Lung (tissue), 12 donors: Measurements from ENCODE around the gene RNF144A. TPM values are rescaled to one million over a fixed set of nuclear protein-coding genes. Genes with fewer than 3 reads are reported as not detected.

ENCODE experiments used
- ATAC-seq: fragments of 200-7000 bp; cut with Tn5 transposase; one replicate; pipeline ENCODE4 v1.9.1; 2020; ENCODE audit warnings: moderate number of reproducible peaks; ENCODE audit not compliant: insufficient read depth, low FRiP score
- DNase-seq, 3 donors: peaks; one replicate each; pipeline ENCODE4 v3.0.0-alpha.2; 2013 to 2017
- H3K27ac ChIP-seq, 2 donors: one replicate each; pipeline ENCODE4 v1.5.1; 2013; ENCODE audit warnings: mild to moderate bottlenecking in 2 of 2, moderate library complexity in 2 of 2, control low read depth in 1 of 2, inconsistent platforms in 1 of 2, low read depth in 1 of 2, low read length in 1 of 2
- H3K27me3 ChIP-seq, 3 donors: one replicate each; pipeline ENCODE4 v1.5.1; 2013; ENCODE audit warnings: low read length in 2 of 3; ENCODE audit not compliant: control insufficient read depth in 3 of 3, insufficient read depth in 3 of 3
- H3K36me3 ChIP-seq, 4 donors: one replicate each; pipeline ENCODE4 v1.5.1; 2013; ENCODE audit warnings: low read length in 4 of 4, mild to moderate bottlenecking in 1 of 4, moderate library complexity in 1 of 4; ENCODE audit not compliant: control insufficient read depth in 4 of 4, insufficient read depth in 4 of 4
- H3K4me1 ChIP-seq, 5 donors: one replicate each; pipeline ENCODE4 v1.5.1; 2013; ENCODE audit warnings: low read length in 5 of 5, mild to moderate bottlenecking in 2 of 5, moderate library complexity in 1 of 5; ENCODE audit not compliant: control insufficient read depth in 5 of 5, insufficient read depth in 5 of 5
- H3K4me3 ChIP-seq: one replicate; pipeline ENCODE4 v1.5.1; 2013; ENCODE audit warnings: mild to moderate bottlenecking, control low read depth, moderate library complexity
- H3K9ac ChIP-seq, 2 donors: one replicate each; pipeline ENCODE4 v1.5.1; 2013; ENCODE audit warnings: low read length in 2 of 2, control low read depth in 1 of 2; ENCODE audit not compliant: insufficient read depth in 1 of 2
- H3K9me3 ChIP-seq, 4 donors: one replicate each; pipeline ENCODE4 v1.5.1; 2013; ENCODE audit warnings: low read length in 3 of 4, mild to moderate bottlenecking in 1 of 4, moderate library complexity in 1 of 4; ENCODE audit not compliant: control insufficient read depth in 4 of 4, insufficient read depth in 3 of 4
- CTCF ChIP-seq: IDR thresholded peaks from 2 replicates; pipeline ENCODE4 v1.5.1; 2012; ENCODE audit warnings: mild to moderate bottlenecking; ENCODE audit errors: control extremely low read depth, extremely low read depth
- WGBS, 2 donors: extraction: QIAGEN DNeasy Blood & Tissue Kit; methylation state at CpG; one replicate each; pipeline ENCODE4 v1.1.7; 2013; 5-methylcytosine and 5-hydroxymethylcytosine counted together
- polyA plus RNA-seq, 2 donors: library from polyadenylated mRNA; stranded (reverse); fragments of 200-250 nt; gene quantifications; one replicate each; pipeline ENCODE4 v1.2.1, GENCODE V29; 2013
- total RNA-seq, 2 donors: library from RNA; depleted of rRNA in 1 of 2; stranded (reverse); fragments of >200 nt in 1 of 2; gene quantifications; one replicate each; pipeline ENCODE4 v1.2.1, GENCODE V29; 2014 to 2021
- donor health status: control.
- donor health status: control.
- donor health status: Bipolar disorder and iron deficiency.
- donor health status: healthy.
- donor health status: DM: yes; HTN: yes; CAD: no.

Gene RNF144A
- total and polyA plus RNA-seq, 4 donors = 2.7 to 25.3 (median 5.8) TPM

- ATAC-seq (no peak), DNase-seq (no peak)
- H3K4me3 ChIP-seq = no peak overlapping the region
- no peak for TF ChIP-seq CTCF
- no peaks in the 10 kb centered on the region for H3K27me3 ChIP-seq
- peaks cover 0 to 39% (median 15%) of the 10 kb centered on the region in 5 donors for H3K4me1 ChIP-seq
- no peak overlapping the region for H3K9ac ChIP-seq
- H3K36me3 ChIP-seq = peaks cover 0 to 20% (median 13%) of the 10 kb centered on the region in 4 donors
- H3K27ac ChIP-seq = peak overlapping the region in 1 of 2 donors; percentile 50
- H3K9me3 ChIP-seq = no peaks in the 10 kb centered on the region
- 84 to 88% methylated on average over 13 of the region's 13 CpGs for WGBS, 2 donors
These were observed 112.3 kb downstream of the RNF144A start for GRCh38 chr2:7029291-7030059.

- no peak for TF ChIP-seq CTCF
- 92 to 93% methylated on average over 11 of the region's 11 CpGs for WGBS, 2 donors
- ATAC-seq = no peak
- no peaks in the 10 kb centered on the region for H3K27me3 ChIP-seq
- H3K9me3 ChIP-seq = no peaks in the 10 kb centered on the region
- H3K27ac ChIP-seq = no peak overlapping the region
- H3K4me3 ChIP-seq = no peak overlapping the region
- H3K4me1 ChIP-seq = peaks cover 0 to 32% (median 15%) of the 10 kb centered on the region in 5 donors
- no peak for DNase-seq
- peaks cover 0 to 20% (median 12%) of the 10 kb centered on the region in 4 donors for H3K36me3 ChIP-seq
- no peak overlapping the region for H3K9ac ChIP-seq
These were observed 113.6 kb downstream of the RNF144A start for GRCh38 chr2:7030810-7031209.

- Histone ChIP-seq H3K27ac (peak overlapping the region in 1 of 2 donors; percentile 29), H3K27me3 (no peaks in the 10 kb centered on the region), H3K4me3 (no peak overlapping the region), H3K9ac (no peak overlapping the region), H3K4me1 (peaks cover 0 to 29% (median 12%) of the 10 kb centered on the region in 5 donors), H3K9me3 (no peaks in the 10 kb centered on the region), H3K36me3 (peaks cover 0 to 20% (median 14%) of the 10 kb centered on the region in 4 donors)
- ATAC-seq (peak; percentile 92), DNase-seq (peak; percentile 82 to 93 (median 85))
- 43 to 50% methylated on average over 24 to 25 of the region's 25 CpGs for WGBS, 2 donors
- TF ChIP-seq CTCF = no peak
These were observed 114.5 kb downstream of the RNF144A start for GRCh38 chr2:7031547-7032245.
